GM18511 (cell line): ENCODE data around the gene SCYL2.

ENCODE experiments used
- ATAC-seq: cut with Tn5 transposase; IDR thresholded peaks from one replicate; pipeline ENCODE4 v1.9.1; 2021; ENCODE audit warnings: mild to moderate bottlenecking, moderate library complexity; ENCODE audit not compliant: unreplicated experiment

Gene SCYL2

GRCh38 chr12:100372853-100373640, 106.1 kb downstream of the SCYL2 start:
- ATAC-seq, result no peak

DNA sequence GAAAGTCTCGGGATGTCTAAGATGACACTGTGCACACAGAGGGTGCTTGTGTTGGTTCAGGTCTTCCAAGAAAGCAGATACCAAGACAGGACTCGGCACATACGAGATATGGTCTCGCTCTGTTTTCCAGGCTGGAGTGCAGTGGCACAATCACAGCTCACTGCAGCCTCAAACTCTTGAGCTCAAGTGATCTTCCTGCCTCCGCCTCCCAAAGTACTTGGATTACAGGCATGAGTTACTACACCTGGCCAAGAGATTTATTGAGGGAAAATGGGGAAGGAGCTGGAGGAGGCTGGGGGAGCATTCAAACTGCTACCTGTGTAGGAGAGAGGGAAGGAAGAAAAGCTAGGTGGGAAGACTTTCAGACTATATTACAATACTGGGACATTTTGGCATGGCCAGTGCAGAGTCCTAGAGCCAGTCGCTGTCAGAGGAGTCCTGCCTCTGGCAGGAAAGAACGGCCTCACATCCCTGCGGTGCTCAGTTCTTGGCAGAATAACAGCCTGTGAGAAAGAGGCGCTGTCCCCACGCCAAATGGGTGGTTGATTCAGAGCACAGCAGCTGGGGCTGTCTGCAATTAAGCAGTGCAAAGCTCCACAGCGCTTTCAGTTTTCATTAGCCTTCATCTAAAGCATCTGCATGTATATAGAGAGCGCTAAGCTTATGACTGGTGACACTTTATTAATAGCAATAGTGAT, 108.2 kb downstream of the SCYL2 start:
- ATAC-seq, result no peak

DNA sequence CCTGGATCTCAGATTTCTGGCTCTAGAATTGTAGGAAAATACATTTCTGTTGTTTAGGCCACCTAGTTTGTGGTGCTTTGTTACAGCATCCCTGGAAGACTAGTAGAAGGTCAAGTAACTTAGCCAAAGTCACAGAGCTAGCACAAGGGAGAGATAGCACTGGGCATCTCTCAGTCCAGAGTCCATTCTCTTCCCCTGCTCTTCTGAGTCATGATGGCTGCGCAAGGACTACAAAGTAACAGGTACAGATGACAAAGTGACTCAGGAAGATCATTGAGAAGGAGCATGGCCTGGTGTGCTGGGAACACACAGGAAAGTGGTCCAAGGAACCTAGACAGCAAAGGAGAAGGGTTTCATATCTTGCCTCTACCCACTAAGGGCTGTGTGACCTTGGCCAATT, 109.2 kb downstream of the SCYL2 start:
- no peak for ATAC-seq

- ATAC-seq, result no peak
Measured at GRCh38 chr12:100381379-100381778, 114.4 kb downstream of the SCYL2 start.

DNA sequence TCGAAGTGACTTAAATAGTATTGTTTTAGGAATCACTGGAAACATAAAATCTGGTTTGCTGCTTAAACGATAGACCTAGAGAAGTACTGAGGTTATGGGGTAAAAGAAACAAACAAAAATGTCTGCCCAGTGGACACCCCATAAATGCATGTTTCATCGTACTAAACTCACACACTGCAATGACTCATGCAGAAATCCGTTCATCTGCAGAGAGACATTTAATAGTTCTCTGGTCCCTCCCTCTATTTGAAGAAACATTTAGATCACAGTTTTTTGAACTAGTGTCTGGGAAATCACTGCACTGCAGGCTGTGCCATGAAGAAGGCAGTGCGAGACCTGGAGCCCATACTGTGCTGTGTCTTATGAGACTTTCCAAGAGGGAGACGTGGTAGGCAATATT, 115.4 kb downstream of the SCYL2 start:
- ATAC-seq, result no peak

DNA sequence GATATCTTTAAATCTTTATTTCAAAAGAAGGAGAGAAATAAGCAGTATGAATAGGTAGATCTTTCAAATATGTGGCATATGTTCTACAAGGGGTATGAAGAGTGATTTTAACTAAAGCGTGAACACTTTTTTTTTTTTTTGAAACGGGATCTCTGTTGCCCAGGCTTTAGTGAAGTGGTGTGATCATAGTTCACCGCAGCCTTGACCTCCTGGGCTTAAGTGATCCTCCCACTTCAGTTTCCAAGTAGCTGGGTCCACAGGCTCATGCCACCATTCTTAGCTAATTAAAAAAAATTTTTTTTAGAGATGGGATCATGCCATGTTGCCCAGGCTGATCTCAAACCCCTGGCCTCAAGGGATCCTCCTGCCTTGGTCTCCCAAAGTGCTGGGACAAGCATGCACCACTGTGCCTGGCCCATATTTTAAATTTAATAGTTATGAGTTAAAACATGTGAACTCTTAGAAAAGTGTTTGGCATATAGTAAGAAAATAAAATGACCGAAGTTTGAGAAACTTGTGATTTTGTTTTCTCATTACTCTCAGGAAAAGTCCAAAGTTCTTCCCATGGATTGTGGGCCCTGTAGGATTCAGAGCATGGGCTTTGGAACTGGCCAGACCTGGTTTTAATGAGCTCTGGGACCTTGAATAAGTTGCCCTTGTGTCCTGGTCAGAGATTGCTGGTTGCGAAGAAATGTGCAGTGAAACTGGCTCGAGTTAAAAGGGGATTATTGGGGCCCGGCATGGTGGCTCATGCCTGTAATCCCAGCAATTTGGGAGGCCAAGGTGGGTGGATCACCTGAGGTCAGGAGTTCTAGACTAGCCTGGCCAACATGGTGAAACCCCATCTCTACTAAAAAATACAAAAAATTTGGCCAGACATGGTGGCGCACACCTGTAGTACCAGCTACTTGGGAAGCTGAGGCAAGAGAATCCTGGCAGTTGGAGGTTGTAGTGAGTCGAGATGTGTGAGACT, 116.9 kb downstream of the SCYL2 start:
- no peak for ATAC-seq

DNA sequence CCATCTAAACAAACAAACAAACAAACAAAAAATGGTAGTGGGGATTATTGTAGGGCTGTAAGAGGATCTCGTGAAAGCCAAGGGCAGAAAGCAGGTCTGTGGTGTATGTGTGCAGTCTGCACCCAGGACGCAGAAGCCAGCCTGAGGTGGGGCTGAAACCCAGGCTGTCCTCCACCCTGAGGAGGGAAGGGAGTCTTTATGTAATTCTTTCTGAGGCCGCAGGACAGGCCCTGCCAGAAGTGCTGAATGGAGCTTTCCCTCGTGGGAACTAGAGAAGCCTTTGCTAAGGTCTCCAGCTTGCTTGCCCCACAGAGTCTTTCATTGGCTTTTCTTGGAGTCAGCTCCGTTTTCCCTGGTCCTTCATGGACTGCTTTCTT, 117.6 kb downstream of the SCYL2 start:
- ATAC-seq, result no peak

DNA sequence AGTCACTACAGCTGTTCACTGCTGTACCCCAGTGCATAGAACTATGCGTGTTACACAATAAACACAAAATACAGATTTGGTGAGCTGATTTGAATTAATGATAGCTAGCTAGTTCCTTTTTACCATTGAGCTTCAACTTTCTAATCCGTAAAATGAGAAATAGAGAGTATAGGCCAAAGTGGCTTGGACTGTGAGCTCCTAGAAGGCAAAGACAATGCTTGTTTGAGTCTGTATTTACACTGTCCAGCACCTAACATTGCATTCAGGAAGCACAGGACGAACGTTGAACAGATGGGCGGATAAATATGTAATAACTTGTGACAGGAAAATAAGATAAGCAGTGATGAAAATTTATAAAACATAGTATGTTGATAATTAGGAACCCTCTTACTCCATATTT, 121.4 kb downstream of the SCYL2 start:
- no peak for ATAC-seq
